HG02623 (cell line): Measurements from ENCODE around the gene MPC2.

ENCODE experiments used
- ATAC-seq: cut with Tn5 transposase; IDR thresholded peaks from one replicate; pipeline ENCODE4 v1.9.1; 2021; ENCODE audit warnings: moderate library complexity; ENCODE audit not compliant: unreplicated experiment

MPC2 gene

GRCh38 chr1:167936930-167937708 is at the start of gene MPC2:
Gene MPC2, minus strand, starts transcription at chr1:167937072. Its CDS starts 1,231 bp downstream, at chr1:167935841.
- ATAC-seq = peak; percentile 10

DNA sequence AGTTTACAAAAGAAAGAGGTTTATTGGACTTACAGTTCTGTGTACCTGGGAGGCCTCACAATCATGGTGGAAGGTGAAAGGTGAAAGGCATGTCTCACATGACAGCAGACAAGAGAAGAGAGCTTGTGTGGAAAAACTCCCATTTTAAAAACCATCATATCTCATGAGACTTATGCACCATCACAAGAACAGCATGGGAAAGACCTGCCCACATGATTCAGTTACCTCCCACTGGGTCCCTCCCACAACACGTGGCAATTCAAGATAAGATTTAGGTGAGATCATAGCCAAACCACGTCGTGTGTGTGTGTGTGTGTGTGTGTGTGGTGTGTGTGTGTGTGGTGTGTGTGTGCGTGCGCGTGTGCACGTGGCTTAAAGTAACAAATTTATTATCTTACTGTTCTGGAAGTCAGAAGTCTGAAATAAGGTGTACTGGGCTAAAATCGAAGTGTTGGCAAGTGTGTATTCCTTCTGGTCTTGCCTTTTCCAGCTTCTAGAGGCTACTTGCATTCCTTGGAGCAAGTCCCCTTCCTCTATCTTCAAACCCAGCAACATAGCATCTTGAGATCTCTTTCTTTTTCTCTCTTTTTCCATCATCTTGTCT is 48.1 kb upstream of the MPC2 start:
- no peak for ATAC-seq

- ATAC-seq = no peak
Measured at GRCh38 chr1:167983797-167984420, 47.0 kb upstream of the MPC2 start.

- no peak for ATAC-seq
Measured at GRCh38 chr1:167981933-167982332, 45.1 kb upstream of the MPC2 start.

GRCh38 chr1:167977245-167977644 is 40.4 kb upstream of the MPC2 start:
- no peak for ATAC-seq

DNA sequence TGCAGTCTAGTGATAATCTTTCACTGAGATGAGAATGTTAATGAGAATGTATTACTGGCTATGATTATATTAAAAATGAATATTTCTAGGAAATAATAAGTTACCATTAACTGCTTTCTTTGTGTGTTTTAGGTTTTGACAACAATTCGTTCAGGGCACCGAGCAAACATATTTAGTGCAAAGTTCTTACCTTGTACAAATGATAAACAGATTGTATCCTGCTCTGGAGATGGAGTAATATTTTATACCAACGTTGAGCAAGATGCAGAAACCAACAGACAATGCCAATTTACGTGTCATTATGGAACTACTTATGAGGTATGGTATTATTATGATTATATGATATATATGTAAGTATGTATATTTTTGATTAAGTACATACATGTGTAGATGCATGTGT is 37.8 kb upstream of the MPC2 start:
- ATAC-seq = no peak

GRCh38 chr1:167973832-167974231 is 37.0 kb upstream of the MPC2 start:
- no peak for ATAC-seq

GRCh38 chr1:167968569-167968968 is 31.7 kb upstream of the MPC2 start:
- no peak for ATAC-seq

- no peak for ATAC-seq
Measured at GRCh38 chr1:167966050-167966449, 29.2 kb upstream of the MPC2 start.

GRCh38 chr1:167964646-167965045 is 27.8 kb upstream of the MPC2 start:
- no peak for ATAC-seq

DNA sequence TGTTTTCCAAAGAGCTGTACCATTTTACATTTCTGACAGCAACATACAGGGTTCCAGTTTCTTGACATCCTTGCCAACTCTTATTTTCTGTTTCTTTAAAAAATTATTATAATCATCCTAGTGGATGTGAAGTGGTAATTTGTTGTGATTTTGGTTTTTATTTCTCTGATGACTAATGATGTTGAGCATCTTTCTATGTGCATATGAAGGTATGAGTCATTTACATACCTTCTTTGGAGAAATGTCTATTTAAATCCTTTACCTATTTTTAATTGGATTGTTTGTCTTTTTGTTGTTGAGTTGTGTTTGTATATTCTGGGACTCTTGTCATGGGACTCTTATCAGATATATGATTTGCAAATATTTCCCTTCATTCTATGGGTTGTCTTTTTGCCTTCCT is 20.8 kb upstream of the MPC2 start:
- ATAC-seq = no peak

DNA sequence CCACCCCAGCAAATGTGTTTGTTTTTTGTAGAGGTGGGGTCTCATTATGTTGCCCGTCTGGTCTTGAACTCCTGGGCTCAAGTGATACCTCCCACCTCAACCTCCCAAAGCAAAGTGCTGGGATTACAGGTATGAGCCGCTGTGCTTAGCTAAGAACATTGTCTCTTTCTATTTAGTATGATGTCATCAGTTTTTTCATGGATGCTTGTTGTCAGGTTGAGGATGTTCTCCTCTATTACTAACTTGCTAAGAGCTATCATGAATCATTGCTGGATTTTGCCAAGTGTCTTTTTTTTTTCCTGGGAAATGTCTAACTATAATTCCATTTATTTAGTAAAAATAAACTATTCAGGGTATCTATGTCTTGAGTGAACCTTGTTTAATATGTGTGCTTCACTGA is 19.0 kb upstream of the MPC2 start:
- no peak for ATAC-seq

DNA sequence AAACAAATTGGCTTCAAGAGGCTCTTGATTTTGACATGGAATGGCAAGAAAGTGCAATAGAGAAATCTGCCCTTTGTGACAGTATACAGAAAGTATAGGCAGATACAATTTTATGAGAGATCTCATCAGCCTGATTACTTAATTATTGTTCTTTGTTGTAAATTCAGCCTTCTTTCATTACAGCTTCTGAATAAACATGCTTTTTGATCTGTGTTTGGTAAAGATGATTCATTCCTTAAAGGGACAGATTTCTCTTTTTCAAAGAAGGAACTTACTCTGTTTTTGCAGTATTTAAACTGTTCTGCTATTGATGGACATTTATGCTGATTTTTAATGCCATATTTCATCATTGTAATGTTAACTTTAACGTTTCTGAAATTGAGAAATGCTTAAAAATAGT is 13.7 kb upstream of the MPC2 start:
- ATAC-seq = no peak

GRCh38 chr1:167949785-167950184 is 12.9 kb upstream of the MPC2 start:
- no peak for ATAC-seq

GRCh38 chr1:167947733-167948132 is 10.9 kb upstream of the MPC2 start:
- no peak for ATAC-seq

DNA sequence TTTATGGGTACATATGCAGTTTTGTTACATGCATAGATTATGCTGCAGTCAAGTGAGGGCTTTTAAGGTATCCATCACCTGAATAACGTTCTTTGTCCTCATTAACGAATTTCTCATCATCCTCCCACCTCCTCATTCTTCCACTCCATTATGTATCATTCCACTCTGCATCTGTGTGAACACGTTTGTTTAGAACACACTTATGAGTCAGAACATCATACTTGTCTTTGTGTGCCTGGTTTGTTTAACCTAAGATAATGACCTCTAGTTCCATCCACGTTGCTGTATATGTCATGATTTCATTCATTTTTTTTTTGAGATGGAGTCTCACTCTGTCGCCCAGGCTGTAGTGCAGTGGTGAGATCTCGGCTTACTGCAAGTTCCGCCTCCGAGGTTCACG is 6.7 kb upstream of the MPC2 start:
- no peak for ATAC-seq

GRCh38 chr1:167940264-167940663 is 3.4 kb upstream of the MPC2 start:
- ATAC-seq = no peak

DNA sequence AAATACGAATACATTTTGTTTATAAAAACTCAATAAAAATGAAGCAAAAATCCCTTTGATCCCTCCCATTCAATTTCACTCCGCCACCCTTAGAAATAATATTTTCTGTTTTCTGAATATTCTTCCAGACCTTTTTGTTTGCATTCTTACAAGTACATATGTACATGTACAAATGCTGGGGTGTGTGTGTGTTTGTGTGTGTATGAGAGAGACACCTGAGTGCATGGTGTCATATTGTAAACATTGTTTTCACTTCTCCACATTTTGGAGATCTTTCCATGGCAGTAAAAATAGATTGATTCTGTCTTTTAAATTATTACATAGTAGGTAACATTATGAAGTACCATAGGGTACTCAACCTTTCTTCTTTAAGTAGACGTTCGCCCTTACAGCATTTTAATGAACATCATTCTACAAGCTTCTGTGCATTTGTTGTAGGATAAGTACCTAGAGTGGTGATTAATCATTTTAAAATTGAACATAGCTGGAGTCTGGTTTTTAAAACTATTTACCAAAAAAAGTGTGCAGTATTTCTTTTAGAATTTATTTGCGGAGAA is 1.3 kb upstream of the MPC2 start:
- ATAC-seq = no peak

DNA sequence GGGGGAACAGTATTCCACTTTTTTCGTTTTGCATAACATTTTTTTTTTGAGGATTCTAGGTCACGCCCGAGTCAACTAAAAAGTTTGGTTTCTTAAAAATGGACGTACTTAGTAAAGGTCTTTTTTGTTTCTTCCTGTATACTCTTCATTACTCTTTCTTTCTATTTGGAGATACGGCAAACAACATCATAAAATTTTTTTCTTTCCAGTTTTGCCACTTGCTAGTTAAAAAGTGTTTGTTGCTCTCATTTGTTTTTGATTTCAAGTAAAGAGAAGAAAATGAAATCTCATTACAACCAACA is 788 bp upstream of the MPC2 start:
- ATAC-seq = no peak

DNA sequence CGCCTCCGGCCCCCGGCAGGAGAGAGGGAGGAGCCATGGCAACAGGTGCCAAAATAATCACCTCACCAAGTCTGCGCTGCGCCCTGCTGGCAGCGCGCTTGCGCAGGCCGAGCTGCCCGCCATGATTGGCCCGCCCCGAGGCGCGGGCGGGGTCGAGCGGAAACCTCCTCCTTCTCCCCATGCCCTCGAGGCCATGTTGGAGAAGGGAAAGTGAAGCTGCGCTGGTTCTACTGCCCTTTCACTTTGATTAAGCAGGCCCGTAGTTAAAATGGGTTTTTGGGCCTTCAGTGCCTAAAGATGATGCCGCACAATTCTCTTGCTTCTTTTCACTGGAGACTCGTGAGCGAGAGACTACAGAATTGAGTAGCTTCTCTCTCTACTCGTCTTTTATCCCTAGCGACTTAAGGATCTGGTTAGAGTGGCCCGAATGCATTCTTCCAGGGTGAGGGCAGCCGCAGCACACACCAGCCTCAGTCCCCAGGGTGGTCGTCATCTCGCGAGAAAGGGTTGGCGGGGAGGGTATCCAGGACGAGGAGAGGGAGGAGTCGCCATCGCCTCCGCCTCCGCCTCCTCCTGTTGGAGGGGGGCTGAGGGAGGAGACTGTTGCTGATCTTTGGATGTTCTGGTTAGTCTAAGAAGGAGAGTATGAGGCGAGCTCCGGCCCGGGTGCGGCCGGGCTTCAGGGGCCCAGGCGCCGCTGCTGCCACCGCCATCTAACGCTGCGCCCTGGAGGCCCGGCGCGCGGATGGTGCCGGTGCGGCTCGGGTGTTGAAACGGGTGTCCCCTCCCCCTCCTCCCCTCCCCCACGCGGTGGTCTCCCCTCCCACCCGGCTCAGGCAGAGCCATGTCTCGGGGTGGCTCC is 573 bp downstream of the MPC2 start, which contains the start of gene DCAF6:
Gene DCAF6 (plus strand): TSS at position 616 of the 862 bp plus-strand sequence. CDS start 229 bp downstream, at position 845.
- ATAC-seq = peak; percentile 71
